Coronary artery (tissue), 2 donors: ENCODE results near the gene SFTPA2.
"Not testable (repeated sequence)": the region's sequence is repeated elsewhere in the genome, so short reads cannot be mapped to it uniquely, and the experiment has no call there.

ENCODE experiments used
- DNase-seq: peaks from one replicate; pipeline ENCODE4 v3.0.0-alpha.2; 2017; ENCODE audit warnings: low spot score
- H3K27ac ChIP-seq, 2 donors: fragments of 200-600 bp; sonication (generic); one replicate each; pipeline ENCODE4 v1.5.1; 2016 to 2019
- H3K4me3 ChIP-seq: fragments of 200-600 bp; sonication (generic); 2 replicates; pipeline ENCODE4 v1.5.1; 2016; ENCODE audit warnings: mild to moderate bottlenecking, moderate library complexity
- CTCF ChIP-seq: fragments of 200-600 bp; sonication (generic); IDR thresholded peaks from one replicate; pipeline ENCODE4 v1.5.1; 2019; ENCODE audit warnings: antibody characterized with exemption

SFTPA2 gene

GRCh38 chr10:79582096-79582495, 21.9 kb upstream of the SFTPA2 start:
- Histone ChIP-seq H3K4me3 (no peak overlapping the region), H3K27ac (no peak overlapping the region)
- no peak for TF ChIP-seq CTCF
- DNase-seq = no peak

- no peak for DNase-seq
- no peak overlapping the region for H3K4me3 ChIP-seq
- TF ChIP-seq CTCF = no peak
- H3K27ac ChIP-seq = no peak overlapping the region
Measured at GRCh38 chr10:79581044-79581443, 20.8 kb upstream of the SFTPA2 start.

- no peak overlapping the region for H3K4me3 ChIP-seq
- no peak for DNase-seq
- H3K27ac ChIP-seq = no peak overlapping the region
- no peak for TF ChIP-seq CTCF
Measured at GRCh38 chr10:79579361-79579760, 19.2 kb upstream of the SFTPA2 start.

GRCh38 chr10:79570624-79571023, 10.4 kb upstream of the SFTPA2 start:
- DNase-seq, H3K4me3 ChIP-seq: not testable (repeated sequence)

GRCh38 chr10:79563426-79563825, 3.2 kb upstream of the SFTPA2 start:
- Histone ChIP-seq H3K27ac (no peak overlapping the region), H3K4me3 (no peak overlapping the region)
- TF ChIP-seq CTCF = no peak
- DNase-seq = no peak

More at GRCh38 chr10:79570624-79571023, 10.4 kb upstream of the SFTPA2 start:
- not testable (repeated sequence) for H3K27ac ChIP-seq

GRCh38 chr10:79562135-79562756, 2.0 kb upstream of the SFTPA2 start:
- Histone ChIP-seq H3K4me3 (no peak overlapping the region), H3K27ac (no peak overlapping the region)
- DNase-seq = no peak
- peak; percentile 72 for TF ChIP-seq CTCF

- DNase-seq = no peak
- Histone ChIP-seq H3K27ac (no peak overlapping the region), H3K4me3 (no peak overlapping the region)
- no peak for TF ChIP-seq CTCF
Measured at GRCh38 chr10:79561257-79561656, 1.1 kb upstream of the SFTPA2 start.
